Activated CD8-positive, alpha-beta T cell treated with anti-CD3 and anti-CD28 coated beads for 36 hours (primary cell): ENCODE measurements around the gene TMPO. TPM values are rescaled to one million over a fixed set of nuclear protein-coding genes. Genes with fewer than 3 reads are reported as not detected.
A peak's percentile ranks its signal among the peaks of the same experiment; 100 is the strongest.

ENCODE experiments used
- ATAC-seq: fragments of 200-7000 bp; cut with Tn5 transposase; one replicate; pipeline ENCODE4 v1.10.0; 2021; ENCODE audit warnings: mild to moderate bottlenecking, moderate library complexity
- CTCF ChIA-PET: fragments of 350-600 bp; sonication (Branson Sonifier 250); formaldehyde crosslinking; loops from one replicate; lab custom pipeline; 2021; ENCODE audit warnings: antibody characterized with exemption; lab: Charles Lee
- POLR2A ChIA-PET: fragments of 350-600 bp; sonication (Branson Sonifier 250); formaldehyde crosslinking; loops from one replicate; lab custom pipeline; 2021; ENCODE audit warnings: antibody characterized with exemption; lab: Charles Lee
- DNase-seq: peaks from one replicate; pipeline ENCODE4 v3.0.0-alpha.2; 2020
- H3K27ac Mint-ChIP-seq: one replicate; pipeline ENCODE4 v1.8.0; 2021; ENCODE audit warnings: mild to moderate bottlenecking, mixed read lengths
- H3K27me3 Mint-ChIP-seq: one replicate; pipeline ENCODE4 v1.8.0; 2021; ENCODE audit warnings: mixed read lengths
- H3K36me3 Mint-ChIP-seq: one replicate; pipeline ENCODE4 v1.8.0; 2021; ENCODE audit warnings: low read depth, mixed read lengths
- H3K4me1 Mint-ChIP-seq: one replicate; pipeline ENCODE4 v1.8.0; 2021; ENCODE audit warnings: low read depth, mixed read lengths
- H3K4me3 Mint-ChIP-seq: one replicate; pipeline ENCODE4 v1.8.0; 2021; ENCODE audit warnings: mild to moderate bottlenecking, moderate library complexity, mixed read lengths
- H3K9me3 Mint-ChIP-seq: one replicate; pipeline ENCODE4 v1.8.0; 2021; ENCODE audit warnings: mixed read lengths
- intact Hi-C: fragments of 100-400 bp; cut with micrococcal nuclease; formaldehyde crosslinking; loops from one replicate; pipeline ENCODE4 v1.10.0; 2022
- total RNA-seq, 2 experiments: library from RNA; stranded (reverse); gene quantifications; one replicate each; pipeline ENCODE4 v1.2.3, GENCODE V29; 2021
- TF ChIP-seq, protein P1 (sequence below): fragments of 200-600 bp; IDR thresholded peaks from one replicate; pipeline ENCODE4 v1.8.0; 2022; ENCODE audit warnings: antibody characterized with exemption, mild to moderate bottlenecking

Gene TMPO
- total RNA-seq, 2 experiments from 2014 or later: 324 to 328 TPM

DNA sequence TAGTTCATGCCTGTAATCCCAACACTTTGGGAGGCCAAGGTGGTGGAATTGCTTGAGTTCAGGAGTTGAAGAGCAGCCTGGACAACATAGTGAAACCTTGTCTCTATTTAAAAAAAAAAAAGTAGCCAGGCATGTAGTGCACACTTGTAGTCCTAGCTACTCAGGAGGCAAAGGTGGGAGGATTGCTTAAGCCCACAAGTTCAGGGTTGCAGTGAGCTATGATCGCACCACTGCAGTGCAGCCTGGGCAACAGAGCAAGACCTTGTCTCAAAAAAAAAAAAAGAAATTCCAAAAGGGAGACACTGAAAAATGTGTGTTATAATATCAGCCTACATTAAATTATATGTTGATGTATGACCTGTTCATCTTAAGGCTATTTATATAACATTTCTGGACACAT is 14.7 kb downstream of the TMPO start:
- no peak overlapping the region for H3K27ac Mint-ChIP-seq
- H3K9me3 Mint-ChIP-seq: no peaks in the 10 kb centered on the region
- ATAC-seq (no peak), DNase-seq (no peak)
- TF ChIP-seq, protein P1, sequence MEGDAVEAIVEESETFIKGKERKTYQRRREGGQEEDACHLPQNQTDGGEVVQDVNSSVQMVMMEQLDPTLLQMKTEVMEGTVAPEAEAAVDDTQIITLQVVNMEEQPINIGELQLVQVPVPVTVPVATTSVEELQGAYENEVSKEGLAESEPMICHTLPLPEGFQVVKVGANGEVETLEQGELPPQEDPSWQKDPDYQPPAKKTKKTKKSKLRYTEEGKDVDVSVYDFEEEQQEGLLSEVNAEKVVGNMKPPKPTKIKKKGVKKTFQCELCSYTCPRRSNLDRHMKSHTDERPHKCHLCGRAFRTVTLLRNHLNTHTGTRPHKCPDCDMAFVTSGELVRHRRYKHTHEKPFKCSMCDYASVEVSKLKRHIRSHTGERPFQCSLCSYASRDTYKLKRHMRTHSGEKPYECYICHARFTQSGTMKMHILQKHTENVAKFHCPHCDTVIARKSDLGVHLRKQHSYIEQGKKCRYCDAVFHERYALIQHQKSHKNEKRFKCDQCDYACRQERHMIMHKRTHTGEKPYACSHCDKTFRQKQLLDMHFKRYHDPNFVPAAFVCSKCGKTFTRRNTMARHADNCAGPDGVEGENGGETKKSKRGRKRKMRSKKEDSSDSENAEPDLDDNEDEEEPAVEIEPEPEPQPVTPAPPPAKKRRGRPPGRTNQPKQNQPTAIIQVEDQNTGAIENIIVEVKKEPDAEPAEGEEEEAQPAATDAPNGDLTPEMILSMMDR: no peak
- CTCF ChIA-PET: interaction anchor here (0.5 to 3.6 kb wide), 5 partner anchors 9 to 388 kb away, joined by 3 to 17 read pairs (median 4); no protein-coding TSS in a partner anchor
- intact Hi-C loops: loop anchor here (5.0 kb wide), 2 partner anchors 38 to 108 kb away; no protein-coding TSS in a partner anchor
- no peak overlapping the region for H3K4me3 Mint-ChIP-seq
- no peaks in the 10 kb centered on the region for H3K27me3 Mint-ChIP-seq
- H3K36me3 Mint-ChIP-seq: peaks cover 58% of the 10 kb centered on the region
- H3K4me1 Mint-ChIP-seq: peaks cover 26% of the 10 kb centered on the region
- POLR2A ChIA-PET: interaction anchor here (0.7 to 1.5 kb wide), 4 partner anchors 10 to 45 kb away, joined by 3 to 4 read pairs (median 4); no protein-coding TSS in a partner anchor

DNA sequence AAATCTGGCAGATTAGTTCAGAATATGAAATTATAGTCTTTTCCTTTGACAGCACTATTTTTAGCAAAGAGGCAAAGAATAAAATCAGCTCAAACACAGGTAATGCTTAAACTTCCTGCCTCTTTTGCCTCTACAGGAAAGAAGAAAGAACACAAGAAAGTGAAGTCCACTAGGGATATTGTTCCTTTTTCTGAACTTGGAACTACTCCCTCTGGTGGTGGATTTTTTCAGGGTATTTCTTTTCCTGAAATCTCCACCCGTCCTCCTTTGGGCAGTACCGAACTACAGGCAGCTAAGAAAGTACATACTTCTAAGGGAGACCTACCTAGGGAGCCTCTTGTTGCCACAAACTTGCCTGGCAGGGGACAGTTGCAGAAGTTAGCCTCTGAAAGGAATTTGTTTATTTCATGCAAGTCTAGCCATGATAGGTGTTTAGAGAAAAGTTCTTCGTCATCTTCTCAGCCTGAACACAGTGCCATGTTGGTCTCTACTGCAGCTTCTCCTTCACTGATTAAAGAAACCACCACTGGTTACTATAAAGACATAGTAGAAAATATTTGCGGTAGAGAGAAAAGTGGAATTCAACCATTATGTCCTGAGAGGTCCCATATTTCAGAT is 17.4 kb downstream of the TMPO start:
- Mint-ChIP-seq H3K4me3 (no peak overlapping the region), H3K36me3 (peaks cover 60% of the 10 kb centered on the region), H3K9me3 (no peaks in the 10 kb centered on the region), H3K4me1 (peaks cover 22% of the 10 kb centered on the region), H3K27ac (peak overlapping the region; percentile 12), H3K27me3 (no peaks in the 10 kb centered on the region)
- intact Hi-C loops: loop anchor here (5.0 kb wide), 2 partner anchors 40 to 110 kb away; no protein-coding TSS in a partner anchor
- TF ChIP-seq, protein P1: peak; percentile 73
- DNase-seq (no peak), ATAC-seq (peak; percentile 24)
- ChIA-PET POLR2A (interaction anchor here (0.9 to 3.3 kb wide), 9 partner anchors 8 to 63 kb away, joined by 3 to 21 read pairs (median 3); partner anchors contain the start of gene SLC25A3), CTCF (interaction anchor here (0.6 to 3.9 kb wide), 29 partner anchors 11 to 130 kb away, joined by 3 to 37 read pairs (median 4); partner anchors contain the start of gene SLC25A3)

DNA sequence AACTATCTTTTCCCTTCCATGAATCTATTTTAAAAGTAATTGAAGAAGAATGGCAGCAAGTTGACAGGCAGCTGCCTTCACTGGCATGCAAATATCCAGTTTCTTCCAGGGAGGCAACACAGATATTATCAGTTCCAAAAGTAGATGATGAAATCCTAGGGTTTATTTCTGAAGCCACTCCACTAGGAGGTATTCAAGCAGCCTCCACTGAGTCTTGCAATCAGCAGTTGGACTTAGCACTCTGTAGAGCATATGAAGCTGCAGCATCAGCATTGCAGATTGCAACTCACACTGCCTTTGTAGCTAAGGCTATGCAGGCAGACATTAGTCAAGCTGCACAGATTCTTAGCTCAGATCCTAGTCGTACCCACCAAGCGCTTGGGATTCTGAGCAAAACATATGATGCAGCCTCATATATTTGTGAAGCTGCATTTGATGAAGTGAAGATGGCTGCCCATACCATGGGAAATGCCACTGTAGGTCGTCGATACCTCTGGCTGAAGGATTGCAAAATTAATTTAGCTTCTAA is 18.4 kb downstream of the TMPO start:
- H3K4me3 Mint-ChIP-seq: no peak overlapping the region
- DNase-seq: no peak
- H3K27ac Mint-ChIP-seq: peak overlapping the region; percentile 12
- ChIA-PET POLR2A (interaction anchor here (0.9 to 3.3 kb wide), 5 partner anchors 9 to 60 kb away, joined by 3 to 21 read pairs (median 8); partner anchors contain the start of gene SLC25A3), CTCF (interaction anchor here (0.8 to 3.9 kb wide), 13 partner anchors 10 to 114 kb away, joined by 3 to 37 read pairs (median 4); no protein-coding TSS in a partner anchor)
- peaks cover 21% of the 10 kb centered on the region for H3K4me1 Mint-ChIP-seq
- TF ChIP-seq, protein P1: no peak
- intact Hi-C loops: loop anchor here (5.0 kb wide), 2 partner anchors 41 to 111 kb away; no protein-coding TSS in a partner anchor
- H3K36me3 Mint-ChIP-seq: peaks cover 62% of the 10 kb centered on the region
- no peak for ATAC-seq
- H3K9me3 Mint-ChIP-seq: no peaks in the 10 kb centered on the region
- no peaks in the 10 kb centered on the region for H3K27me3 Mint-ChIP-seq

DNA sequence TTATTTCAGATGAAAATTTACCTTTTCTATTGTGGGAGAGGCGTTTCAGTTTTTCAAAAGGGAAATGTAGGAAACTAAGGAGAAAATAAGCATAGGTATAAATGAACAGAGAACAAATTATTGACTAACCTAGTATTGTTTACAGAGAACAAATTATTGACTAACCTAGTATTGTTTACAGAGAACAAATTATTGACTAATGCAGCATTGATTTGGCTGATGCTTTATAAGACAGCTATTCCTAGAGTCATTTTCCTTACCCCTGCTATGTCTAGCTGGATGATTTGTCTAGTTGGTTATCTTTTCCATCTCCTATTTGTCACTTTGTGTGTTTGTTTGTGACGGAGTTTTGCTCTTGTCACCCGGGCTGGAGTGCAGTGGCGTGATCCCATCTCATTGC is 22.6 kb downstream of the TMPO start:
- Mint-ChIP-seq H3K36me3 (peaks cover 64% of the 10 kb centered on the region), H3K4me3 (no peak overlapping the region), H3K27ac (no peak overlapping the region), H3K27me3 (no peaks in the 10 kb centered on the region), H3K9me3 (no peaks in the 10 kb centered on the region), H3K4me1 (peaks cover 23% of the 10 kb centered on the region)
- intact Hi-C loops: no loop called here
- ATAC-seq: no peak
- DNase-seq: no peak
- CTCF ChIA-PET: interaction anchor here (0.7 to 1.5 kb wide), 3 partner anchors 19 to 69 kb away, joined by 3 read pairs; no protein-coding TSS in a partner anchor
- TF ChIP-seq, protein P1: no peak
- POLR2A ChIA-PET: interaction anchor here (0.8 to 3.2 kb wide), 4 partner anchors 9 to 47 kb away, joined by 3 to 13 read pairs (median 4); no protein-coding TSS in a partner anchor
